SK-N-SH treated with all-trans-retinoic acid at 6 μM for 48 hours (cell line): ENCODE measurements around the gene CABLES1.

Experiments used
- ATAC-seq: fragments of 200-7000 bp; cut with Tn5 transposase; 3 replicates; pipeline ENCODE4 v1.9.1; 2020; ENCODE audit warnings: mild to moderate bottlenecking, moderate library complexity
- ARNTL ChIP-seq: fragments of 450-650 bp; formaldehyde crosslinking; IDR thresholded peaks from 2 replicates; pipeline ENCODE4 v1.5.0; 2020; ENCODE audit warnings: low read depth, mild to moderate bottlenecking, moderate library complexity, borderline replicate concordance
- BACH2 ChIP-seq: fragments of 250-450 bp; sonication (Bioruptor Pico); IDR thresholded peaks from 2 replicates; pipeline ENCODE4 v1.9.0; 2021; ENCODE audit warnings: mild to moderate bottlenecking, borderline replicate concordance
- CREB5 ChIP-seq: fragments of 250-450 bp; sonication (Bioruptor Pico); IDR thresholded peaks from 2 replicates; pipeline ENCODE4 v1.5.1; 2020; ENCODE audit warnings: low read depth, mild to moderate bottlenecking, moderate library complexity
- ESRRG ChIP-seq: fragments of 250-450 bp; sonication (Bioruptor Pico); IDR thresholded peaks from 2 replicates; pipeline ENCODE4 v1.6.1; 2021; ENCODE audit warnings: mild to moderate bottlenecking
- GLIS3 ChIP-seq: fragments of 250-450 bp; sonication (Bioruptor Pico); IDR thresholded peaks from 2 replicates; pipeline ENCODE4 v1.5.0; 2020; ENCODE audit warnings: mild to moderate bottlenecking, moderate library complexity
- PATZ1 ChIP-seq: fragments of 250-450 bp; sonication (Bioruptor Pico); IDR thresholded peaks from 2 replicates; pipeline ENCODE4 v1.8.0; 2020; ENCODE audit warnings: mild to moderate bottlenecking, moderate library complexity, borderline replicate concordance
- PPARA ChIP-seq: fragments of 250-450 bp; sonication (Bioruptor Pico); IDR thresholded peaks from 2 replicates; pipeline ENCODE4 v1.5.0; 2020; ENCODE audit warnings: mild to moderate bottlenecking, borderline replicate concordance
- RARB ChIP-seq: fragments of 250-450 bp; sonication (Bioruptor Pico); IDR thresholded peaks from 2 replicates; pipeline ENCODE4 v1.8.0; 2021; ENCODE audit warnings: mild to moderate bottlenecking, moderate library complexity
- SNAI2 ChIP-seq: fragments of 250-450 bp; sonication (Bioruptor Pico); IDR thresholded peaks from 2 replicates; pipeline ENCODE4 v1.5.0; 2020; ENCODE audit warnings: mild to moderate bottlenecking, moderate library complexity
- TCF4 ChIP-seq: fragments of 250-450 bp; sonication (Bioruptor Pico); IDR thresholded peaks from 2 replicates; pipeline ENCODE4 v1.8.0; 2021; ENCODE audit warnings: mild to moderate bottlenecking, moderate library complexity, borderline replicate concordance
- TOX ChIP-seq: fragments of 250-450 bp; sonication (Bioruptor Pico); IDR thresholded peaks from 2 replicates; pipeline ENCODE4 v1.8.0; 2021; ENCODE audit warnings: mild to moderate bottlenecking, moderate library complexity, borderline replicate concordance
- TSHZ2 ChIP-seq: fragments of 250-450 bp; sonication (Bioruptor Pico); IDR thresholded peaks from 2 replicates; pipeline ENCODE4 v1.5.0; 2020; ENCODE audit warnings: mild to moderate bottlenecking, moderate library complexity
- ZFP3 ChIP-seq: fragments of 250-450 bp; sonication (Bioruptor Pico); IDR thresholded peaks from 2 replicates; pipeline ENCODE4 v1.5.0; 2020; ENCODE audit warnings: mild to moderate bottlenecking, moderate library complexity
- ZFP30 ChIP-seq: fragments of 450-650 bp; formaldehyde crosslinking; IDR thresholded peaks from 2 replicates; pipeline ENCODE4 v1.5.0; 2022; ENCODE audit warnings: mild to moderate bottlenecking, moderate library complexity
- ZNF565 ChIP-seq: fragments of 450-650 bp; formaldehyde crosslinking; conservative IDR thresholded peaks from 2 replicates; pipeline ENCODE4 v1.5.0; 2020; ENCODE audit warnings: low read depth, mild to moderate bottlenecking, moderate library complexity
- ZNF8 ChIP-seq: fragments of 450-650 bp; formaldehyde crosslinking; IDR thresholded peaks from 2 replicates; pipeline ENCODE4 v1.5.0; 2020; ENCODE audit warnings: mild to moderate bottlenecking, moderate library complexity

The CABLES1 gene

DNA sequence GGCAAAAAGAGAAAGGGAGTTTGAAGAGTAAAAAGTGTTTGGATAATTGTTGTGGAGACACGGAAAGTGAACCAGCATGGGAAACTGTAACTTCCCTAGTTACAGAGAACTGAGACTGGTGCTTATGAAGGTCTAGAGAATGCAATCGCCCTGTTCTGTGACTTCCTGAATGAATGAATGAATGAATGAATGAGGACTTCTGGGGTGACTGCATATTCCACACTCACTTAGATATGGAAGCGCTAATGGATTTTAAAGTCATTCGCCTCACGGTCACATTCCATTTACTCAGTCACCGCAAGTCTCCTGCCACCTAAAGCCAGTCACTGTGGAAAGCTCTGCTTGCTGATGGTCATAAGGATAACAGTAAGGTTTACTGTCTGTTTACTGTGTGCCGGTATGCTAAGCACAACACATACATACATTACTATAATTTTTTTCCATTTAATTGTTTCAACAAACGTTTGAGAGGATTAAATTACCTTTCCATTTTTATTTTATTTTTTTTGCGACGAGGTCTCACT lies 138.2 kb downstream of the CABLES1 start:
- ATAC-seq, result no peak
- TF ChIP-seq ZNF8 (no peak), RARB (CRISPR knock-in tag) (no peak), CREB5 (CRISPR knock-in tag) (no peak), ZFP3 (CRISPR knock-in tag) (no peak), SNAI2 (CRISPR knock-in tag) (no peak), TSHZ2 (no peak), ZNF565 (CRISPR knock-in tag) (no peak), GLIS3 (CRISPR knock-in tag) (no peak), BACH2 (CRISPR knock-in tag) (no peak), ZFP30 (CRISPR knock-in tag) (no peak), ESRRG (CRISPR knock-in tag) (no peak)

GRCh38 chr18:23274638-23275482 lies 139.6 kb downstream of the CABLES1 start:
- TF ChIP-seq TOX (CRISPR knock-in tag) (no peak), BACH2 (CRISPR knock-in tag) (no peak), RARB (CRISPR knock-in tag) (no peak)
- ATAC-seq, result no peak

- TF ChIP-seq RARB (CRISPR knock-in tag) (no peak), ARNTL (CRISPR knock-in tag) (no peak), TSHZ2 (no peak), CREB5 (CRISPR knock-in tag) (no peak), SNAI2 (CRISPR knock-in tag) (no peak), ESRRG (CRISPR knock-in tag) (no peak), PPARA (CRISPR knock-in tag) (no peak)
- no peak for ATAC-seq
Observed at GRCh38 chr18:23276451-23276850, 141.2 kb downstream of the CABLES1 start.

DNA sequence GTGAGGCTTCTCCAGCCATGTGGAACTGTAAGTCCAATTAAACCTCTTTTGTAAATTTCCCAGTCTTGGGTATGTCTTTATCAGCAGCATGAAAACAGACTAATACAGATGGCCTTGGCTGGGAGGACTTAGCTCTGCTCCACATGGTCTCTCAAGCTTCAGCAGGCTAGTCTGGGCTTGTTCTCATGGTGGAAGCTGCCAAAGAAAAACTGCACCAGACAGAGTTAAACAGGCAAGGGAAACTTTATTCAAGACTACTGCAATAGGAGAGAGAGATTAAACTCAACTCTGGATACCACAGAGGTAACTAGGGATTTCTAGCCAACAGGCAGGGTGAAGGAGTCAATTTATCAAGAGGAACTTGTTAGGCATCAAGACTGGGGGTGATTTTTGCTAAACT lies 142.1 kb downstream of the CABLES1 start:
- ATAC-seq, result no peak
- TF ChIP-seq ZFP30 (CRISPR knock-in tag) (no peak), PATZ1 (CRISPR knock-in tag) (no peak), TCF4 (CRISPR knock-in tag) (no peak), ESRRG (CRISPR knock-in tag) (no peak), GLIS3 (CRISPR knock-in tag) (no peak), RARB (CRISPR knock-in tag) (no peak), CREB5 (CRISPR knock-in tag) (no peak), TSHZ2 (no peak)
